CD14-positive monocyte (primary cell): ENCODE measurements around the gene SULT1E1. TPM values are rescaled to one million over a fixed set of nuclear protein-coding genes. Genes with fewer than 3 reads are reported as not detected.

Experiments used
- DNase-seq, 3 donors: peaks; one replicate each; pipeline ENCODE4 v3.0.0-alpha.2; 2011 to 2022
- H2AFZ ChIP-seq: 2 replicates; pipeline ENCODE4 v1.6.0; 2012; ENCODE audit warnings: mild to moderate bottlenecking, low read depth, low read length, inconsistent platforms; ENCODE audit not compliant: insufficient read depth, poor library complexity, severe bottlenecking
- H3K27ac ChIP-seq, 2 donors: 1 replicate in 1 of 2; 2 replicates in 1 of 2; pipeline ENCODE4 v1.5.1; 2012 to 2013; ENCODE audit warnings: low read length in 2 of 2, control low read depth in 1 of 2, inconsistent platforms in 1 of 2, low read depth in 1 of 2, mild to moderate bottlenecking in 1 of 2
- H3K27me3 ChIP-seq, 2 donors: one replicate each; pipeline versions ENCODE4 v1.6.0 to v1.6.1; 2011 to 2013; ENCODE audit warnings: low read length in 2 of 2; ENCODE audit not compliant: control insufficient read depth in 2 of 2, insufficient read depth in 2 of 2
- H3K36me3 ChIP-seq, 2 donors: replicated peaks in 1 of 2; 1 replicate in 1 of 2; 2 replicates in 1 of 2; pipeline versions ENCODE4 v1.5.1 to v1.6.1; 2012 to 2013; ENCODE audit warnings: low read length in 2 of 2, control low read depth in 1 of 2, inconsistent platforms in 1 of 2, mild to moderate bottlenecking in 1 of 2; ENCODE audit not compliant: insufficient read depth in 2 of 2, control insufficient read depth in 1 of 2
- H3K4me1 ChIP-seq, 2 donors: 1 replicate in 1 of 2; 2 replicates in 1 of 2; pipeline versions ENCODE4 v1.5.1 to v1.6.1; 2012 to 2013; ENCODE audit warnings: low read length in 2 of 2, control low read depth in 1 of 2, inconsistent platforms in 1 of 2, mild to moderate bottlenecking in 1 of 2, moderate library complexity in 1 of 2; ENCODE audit not compliant: insufficient read depth in 2 of 2, control insufficient read depth in 1 of 2
- H3K4me2 ChIP-seq: replicated peaks from 2 replicates; pipeline ENCODE3; 2012; ENCODE audit warnings: low read length, moderate library complexity, mild to moderate bottlenecking; ENCODE audit not compliant: poor library complexity, severe bottlenecking; ENCODE audit errors: extremely low read depth
- H3K4me3 ChIP-seq, 3 experiments: fragments of 200-600 bp in 1 of 3; sonication (generic) in 1 of 3; replicated peaks in 1 of 3; 1 replicate in 2 of 3; 2 replicates in 1 of 3; pipeline ENCODE4 v1.5.1; 2011 to 2013; ENCODE audit warnings: low read length in 3 of 3, mild to moderate bottlenecking in 3 of 3, control low read depth in 2 of 3, low read depth in 2 of 3, inconsistent platforms in 1 of 3, moderate library complexity in 1 of 3
- H3K79me2 ChIP-seq: 2 replicates; pipeline ENCODE4 v1.6.0; 2012; ENCODE audit warnings: mild to moderate bottlenecking, control low read depth, inconsistent platforms, low read length, moderate library complexity; ENCODE audit not compliant: insufficient read depth
- H3K9ac ChIP-seq: 2 replicates; pipeline ENCODE4 v1.6.0; 2017; ENCODE audit warnings: low read length, mild to moderate bottlenecking; ENCODE audit not compliant: insufficient read depth, poor library complexity, severe bottlenecking
- H3K9me3 ChIP-seq, 2 donors: replicated peaks in 1 of 2; 1 replicate in 1 of 2; 2 replicates in 1 of 2; pipeline versions ENCODE4 v1.5.1 to v1.6.1; 2012 to 2013; ENCODE audit warnings: low read length in 2 of 2, control low read depth in 1 of 2; ENCODE audit not compliant: control insufficient read depth in 1 of 2, insufficient read depth in 1 of 2
- H4K20me1 ChIP-seq: 2 replicates; pipeline ENCODE4 v1.6.0; 2012; ENCODE audit warnings: mild to moderate bottlenecking, low read length, control low read depth, moderate library complexity; ENCODE audit not compliant: insufficient read depth
- H3K27ac Mint-ChIP-seq, 7 donors: one replicate each; pipeline ENCODE4 v1.8.0; 2020; ENCODE audit warnings: mild to moderate bottlenecking in 7 of 7, mixed read lengths in 7 of 7, moderate library complexity in 6 of 7, inconsistent platforms in 2 of 7
- H3K27me3 Mint-ChIP-seq, 3 donors: one replicate each; pipeline ENCODE4 v1.8.0; 2021 to 2022; ENCODE audit warnings: low read depth in 3 of 3, mild to moderate bottlenecking in 3 of 3, mixed read lengths in 3 of 3, moderate library complexity in 3 of 3, inconsistent platforms in 1 of 3
- H3K36me3 Mint-ChIP-seq, 2 donors: one replicate each; pipeline ENCODE4 v1.8.0; 2020; ENCODE audit warnings: mixed read lengths in 2 of 2, inconsistent platforms in 1 of 2, mild to moderate bottlenecking in 1 of 2
- H3K4me1 Mint-ChIP-seq: one replicate; pipeline ENCODE4 v1.8.0; 2020; ENCODE audit warnings: mild to moderate bottlenecking, mixed read lengths
- H3K4me3 Mint-ChIP-seq, 2 donors: one replicate each; pipeline ENCODE4 v1.8.0; 2020; ENCODE audit warnings: mild to moderate bottlenecking in 2 of 2, mixed read lengths in 2 of 2, moderate library complexity in 1 of 2
- H3K9me3 Mint-ChIP-seq, 7 donors: one replicate each; pipeline ENCODE4 v1.8.0; 2020 to 2022; ENCODE audit warnings: mixed read lengths in 7 of 7, mild to moderate bottlenecking in 6 of 7, moderate library complexity in 6 of 7, inconsistent platforms in 2 of 7
- WGBS: methylation state at CpG from one replicate; pipeline ENCODE4 v1.1.5; 2013; ENCODE audit warnings: missing lambda C conversion rate; ENCODE audit not compliant: insufficient coverage; 5-methylcytosine and 5-hydroxymethylcytosine counted together
- intact Hi-C, 2 donors: fragments of 100-400 bp; cut with micrococcal nuclease; formaldehyde crosslinking; loops; one replicate each; pipeline versions ENCODE4 v1.15.0 to v1.15.1; 2023
- polyA plus RNA-seq, 3 donors: library from polyadenylated mRNA; depleted of rRNA in 1 of 3; unstranded in 2 of 3; stranded (reverse) in 1 of 3; fragments of 300-500 nt in 2 of 3; fragments of >200 nt in 1 of 3; fragmentation: Illumina TruSeq in 2 of 3; gene quantifications; 1 replicate in 2 of 3; 2 replicates in 1 of 3; pipeline ENCODE4 v1.2.3, GENCODE V29; 2012 to 2021
- TF ChIP-seq, protein P1 (sequence below): fragments of 200-600 bp; IDR thresholded peaks from one replicate; pipeline ENCODE4 v1.8.0; 2022; ENCODE audit warnings: antibody characterized with exemption, mild to moderate bottlenecking

Gene SULT1E1
- polyA plus RNA-seq, 3 donors: not detected

- Histone ChIP-seq H4K20me1 (no peaks in the 10 kb centered on the region), H3K27me3 (no peaks in the 10 kb centered on the region), H3K79me2 (no peaks in the 10 kb centered on the region), H3K9me3 (peaks cover 0 to 5% of the 10 kb centered on the region in 2 donors), H2AFZ (no peak overlapping the region), H3K4me3 (no peak overlapping the region), H3K36me3 (no peaks in the 10 kb centered on the region), H3K27ac (no peak overlapping the region), H3K9ac (no peak overlapping the region), H3K4me2 (no peak overlapping the region), H3K4me1 (no peaks in the 10 kb centered on the region)
- H3K27me3 Mint-ChIP-seq: peaks cover 0 to 3% (median 1%) of the 10 kb centered on the region in 3 donors
- intact Hi-C loops: no loop called here
- H3K36me3 Mint-ChIP-seq: no peaks in the 10 kb centered on the region
- no peaks in the 10 kb centered on the region for H3K4me1 Mint-ChIP-seq
- peaks cover 0 to 7% (median 4%) of the 10 kb centered on the region in 7 donors for H3K9me3 Mint-ChIP-seq
- 71% methylated on average over 3 of the region's 3 CpGs for WGBS
- H3K4me3 Mint-ChIP-seq: no peak overlapping the region
- H3K27ac Mint-ChIP-seq: no peak overlapping the region
- TF ChIP-seq, protein P1, sequence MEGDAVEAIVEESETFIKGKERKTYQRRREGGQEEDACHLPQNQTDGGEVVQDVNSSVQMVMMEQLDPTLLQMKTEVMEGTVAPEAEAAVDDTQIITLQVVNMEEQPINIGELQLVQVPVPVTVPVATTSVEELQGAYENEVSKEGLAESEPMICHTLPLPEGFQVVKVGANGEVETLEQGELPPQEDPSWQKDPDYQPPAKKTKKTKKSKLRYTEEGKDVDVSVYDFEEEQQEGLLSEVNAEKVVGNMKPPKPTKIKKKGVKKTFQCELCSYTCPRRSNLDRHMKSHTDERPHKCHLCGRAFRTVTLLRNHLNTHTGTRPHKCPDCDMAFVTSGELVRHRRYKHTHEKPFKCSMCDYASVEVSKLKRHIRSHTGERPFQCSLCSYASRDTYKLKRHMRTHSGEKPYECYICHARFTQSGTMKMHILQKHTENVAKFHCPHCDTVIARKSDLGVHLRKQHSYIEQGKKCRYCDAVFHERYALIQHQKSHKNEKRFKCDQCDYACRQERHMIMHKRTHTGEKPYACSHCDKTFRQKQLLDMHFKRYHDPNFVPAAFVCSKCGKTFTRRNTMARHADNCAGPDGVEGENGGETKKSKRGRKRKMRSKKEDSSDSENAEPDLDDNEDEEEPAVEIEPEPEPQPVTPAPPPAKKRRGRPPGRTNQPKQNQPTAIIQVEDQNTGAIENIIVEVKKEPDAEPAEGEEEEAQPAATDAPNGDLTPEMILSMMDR: no peak
- no peak for DNase-seq
Observed at GRCh38 chr4:69799337-69799736, 60.6 kb downstream of the SULT1E1 start.

- Histone ChIP-seq H3K4me2 (no peak overlapping the region), H3K4me1 (no peaks in the 10 kb centered on the region), H4K20me1 (no peaks in the 10 kb centered on the region), H3K9ac (no peak overlapping the region), H3K27me3 (no peaks in the 10 kb centered on the region), H3K9me3 (no peaks in the 10 kb centered on the region), H3K4me3 (no peak overlapping the region), H3K36me3 (no peaks in the 10 kb centered on the region), H3K79me2 (no peaks in the 10 kb centered on the region), H2AFZ (no peak overlapping the region), H3K27ac (no peak overlapping the region)
- intact Hi-C loops: no loop called here
- H3K9me3 Mint-ChIP-seq: peaks cover 0 to 7% (median 4%) of the 10 kb centered on the region in 7 donors
- TF ChIP-seq, protein P1: no peak
- no peak overlapping the region for H3K27ac Mint-ChIP-seq
- no peaks in the 10 kb centered on the region for H3K4me1 Mint-ChIP-seq
- H3K36me3 Mint-ChIP-seq: no peaks in the 10 kb centered on the region
- DNase-seq: no peak
- no peak overlapping the region for H3K4me3 Mint-ChIP-seq
- peaks cover 0 to 3% (median 2%) of the 10 kb centered on the region in 3 donors for H3K27me3 Mint-ChIP-seq
Observed at GRCh38 chr4:69793732-69794131, 66.2 kb downstream of the SULT1E1 start.

Other genes starting within 250 kb of the SULT1E1 start
- gene UGT2A2, start 220.5 kb downstream of the SULT1E1 start, polyA plus RNA-seq: not detected
- gene UGT2A1, start 206.9 kb downstream of the SULT1E1 start, polyA plus RNA-seq: not detected
- gene SULT1B1, start 99.5 kb downstream of the SULT1E1 start, polyA plus RNA-seq: 10 to 100 TPM in 2 of 3 donors, 1 to 10 TPM in 1; 3.4 to 15.6 (median 11.2) TPM
- gene CSN1S1, start 70.9 kb upstream of the SULT1E1 start, polyA plus RNA-seq: not detected
- not detected for gene CSN2, start 105.6 kb upstream of the SULT1E1 start, polyA plus RNA-seq
- gene STATH, start 135.8 kb upstream of the SULT1E1 start, polyA plus RNA-seq: not detected
- not detected for gene HTN3, start 168.3 kb upstream of the SULT1E1 start, polyA plus RNA-seq
- gene HTN1, start 190.3 kb upstream of the SULT1E1 start, polyA plus RNA-seq: not detected